B cell (primary cell): ENCODE data around the gene SLIT3. TPM values are rescaled to one million over a fixed set of nuclear protein-coding genes. Genes with fewer than 3 reads are reported as not detected.

ENCODE experiments used
- ATAC-seq: fragments of 200-7000 bp; cut with Tn5 transposase; one replicate; pipeline ENCODE4 v1.10.0; 2021; ENCODE audit warnings: low read depth, mild to moderate bottlenecking, moderate number of reproducible peaks, moderate library complexity
- CTCF ChIA-PET: fragments of 350-600 bp; sonication (Branson Sonifier 250); formaldehyde crosslinking; loops from one replicate; lab custom pipeline; 2021; ENCODE audit warnings: antibody characterized with exemption, inconsistent platforms; lab: Charles Lee
- POLR2A ChIA-PET: fragments of 350-600 bp; sonication (Branson Sonifier 250); formaldehyde crosslinking; loops from one replicate; lab custom pipeline; 2021; ENCODE audit warnings: antibody characterized with exemption; lab: Charles Lee
- DNase-seq: peaks from one replicate; pipeline ENCODE4 v3.0.0; 2013
- H2AFZ ChIP-seq: 2 replicates; pipeline ENCODE4 v1.6.1; 2012; ENCODE audit warnings: mild to moderate bottlenecking, low read depth, low read length; ENCODE audit not compliant: insufficient read depth, poor library complexity, severe bottlenecking
- H3K27ac ChIP-seq, 2 donors: 1 replicate in 1 of 2; 2 replicates in 1 of 2; pipeline ENCODE4 v1.5.1; 2012 to 2013; ENCODE audit warnings: low read length in 2 of 2, mild to moderate bottlenecking in 2 of 2, moderate library complexity in 1 of 2
- H3K27me3 ChIP-seq, 4 experiments: fragments of 200-600 bp in 1 of 4; sonication (generic) in 1 of 4; replicated peaks in 1 of 4; 1 replicate in 2 of 4; 2 replicates in 2 of 4; pipeline versions ENCODE4 v1.6.1 to v1.7.0; 2013 to 2016; ENCODE audit warnings: low read length in 3 of 4, mild to moderate bottlenecking in 2 of 4, mixed read lengths in 1 of 4, moderate library complexity in 1 of 4; ENCODE audit not compliant: insufficient read depth in 4 of 4, control insufficient read depth in 3 of 4; ENCODE audit errors: control extremely low read depth in 1 of 4
- H3K36me3 ChIP-seq, 2 experiments: replicated peaks in 1 of 2; 1 replicate in 1 of 2; 2 replicates in 1 of 2; pipeline versions ENCODE4 v1.6.1 to v1.7.1; 2013; ENCODE audit warnings: low read length in 1 of 2; ENCODE audit not compliant: insufficient read depth in 2 of 2, control insufficient read depth in 1 of 2; ENCODE audit errors: control extremely low read depth in 1 of 2, extremely low read depth in 1 of 2
- H3K4me1 ChIP-seq, 2 donors: fragments of 200-600 bp in 1 of 2; sonication (generic) in 1 of 2; 1 replicate in 1 of 2; 2 replicates in 1 of 2; pipeline versions ENCODE4 v1.5.1 to v1.6.1; 2013 to 2017; ENCODE audit warnings: low read length in 2 of 2; ENCODE audit not compliant: control insufficient read depth in 2 of 2, insufficient read depth in 2 of 2
- H3K4me2 ChIP-seq: replicated peaks from 2 replicates; pipeline ENCODE3; 2012; ENCODE audit warnings: mild to moderate bottlenecking, low read depth, low read length; ENCODE audit not compliant: poor library complexity, severe bottlenecking
- H3K4me3 ChIP-seq, 5 experiments: fragments of 200-600 bp in 1 of 5; sonication (generic) in 1 of 5; 1 replicate in 3 of 5; 2 replicates in 2 of 5; pipeline versions ENCODE4 v1.5.1 to v1.7.0; 2011 to 2016; ENCODE audit warnings: low read length in 4 of 5, mild to moderate bottlenecking in 4 of 5, low read depth in 2 of 5, control low read depth in 1 of 5, moderate library complexity in 1 of 5; ENCODE audit not compliant: insufficient read depth in 1 of 5; ENCODE audit errors: control extremely low read depth in 1 of 5, extremely low read depth in 1 of 5
- H3K79me2 ChIP-seq: fragments of 200-600 bp; sonication (generic); one replicate; pipeline ENCODE4 v1.6.0; 2016; ENCODE audit warnings: low read length; ENCODE audit not compliant: control insufficient read depth, insufficient read depth
- H3K9ac ChIP-seq: fragments of 200-600 bp; sonication (generic); 2 replicates; pipeline ENCODE4 v1.6.1; 2017; ENCODE audit warnings: mild to moderate bottlenecking, low read length, moderate library complexity
- H3K9me3 ChIP-seq, 3 donors: one replicate each; pipeline versions ENCODE4 v1.6.1 to v1.7.1; 2013; ENCODE audit warnings: low read length in 2 of 3; ENCODE audit not compliant: control insufficient read depth in 2 of 3, insufficient read depth in 1 of 3; ENCODE audit errors: control extremely low read depth in 1 of 3
- H4K20me1 ChIP-seq: 2 replicates; pipeline ENCODE4 v1.6.0; 2012; ENCODE audit warnings: mild to moderate bottlenecking, low read length; ENCODE audit not compliant: insufficient read depth, control insufficient read depth, poor library complexity, severe bottlenecking
- H3K27ac Mint-ChIP-seq: one replicate; pipeline ENCODE4 v1.8.0; 2021; ENCODE audit warnings: mixed read lengths
- H3K27me3 Mint-ChIP-seq: one replicate; pipeline ENCODE4 v1.8.0; 2021; ENCODE audit warnings: mixed read lengths
- H3K4me1 Mint-ChIP-seq: one replicate; pipeline ENCODE4 v1.8.0; 2021; ENCODE audit warnings: mixed read lengths
- H3K4me3 Mint-ChIP-seq: one replicate; pipeline ENCODE4 v1.8.0; 2021; ENCODE audit warnings: mixed read lengths
- H3K9me3 Mint-ChIP-seq: one replicate; pipeline ENCODE4 v1.8.0; 2022; ENCODE audit warnings: mixed read lengths; ENCODE audit not compliant: insufficient read depth
- CTCF ChIP-seq: fragments of 200-600 bp; IDR thresholded peaks from one replicate; pipeline ENCODE4 v1.8.0; 2022; ENCODE audit warnings: antibody characterized with exemption, mild to moderate bottlenecking
- EZH2 ChIP-seq: IDR thresholded peaks from 2 replicates; pipeline ENCODE4 v1.6.1; 2012; ENCODE audit warnings: borderline replicate concordance, low read depth, mild to moderate bottlenecking, moderate library complexity, low read length; ENCODE audit not compliant: insufficient read depth, poor library complexity, severe bottlenecking
- WGBS: methylation state at CpG from one replicate; pipeline ENCODE4 v1.1.5; 2013; ENCODE audit warnings: missing lambda C conversion rate; ENCODE audit not compliant: insufficient coverage; 5-methylcytosine and 5-hydroxymethylcytosine counted together
- intact Hi-C: fragments of 100-400 bp; cut with micrococcal nuclease; formaldehyde crosslinking; loops from one replicate; pipeline ENCODE4 v1.10.0; 2022
- polyA plus RNA-seq: library from polyadenylated mRNA; depleted of rRNA; stranded (reverse); fragments of >200 nt; gene quantifications from 2 replicates; pipeline ENCODE4 v1.2.3, GENCODE V29; 2012
- total RNA-seq, 2 donors: library from RNA; stranded (reverse); fragments of 120-200 nt in 1 of 2; gene quantifications; 1 replicate in 1 of 2; 2 replicates in 1 of 2; pipeline versions ENCODE4 v1.2.3 to v1.2.4, GENCODE V29; 2013 to 2022

Gene SLIT3
- total and polyA plus RNA-seq, 2 donors (not counting 1 experiment from before 2014, with no cell fraction given): not detected

GRCh38 chr5:169201597-169201996 is 99.3 kb downstream of the SLIT3 start:
- DNase-seq: no peak
- Histone ChIP-seq H3K27me3 (no peaks in the 10 kb centered on the region), H3K4me1 (no peaks in the 10 kb centered on the region), H3K4me3 (no peak overlapping the region), H3K27ac (no peak overlapping the region), H3K36me3 (no peaks in the 10 kb centered on the region), H3K9ac (no peak overlapping the region), H3K9me3 (peaks cover 0 to 4% (median 0%) of the 10 kb centered on the region in 3 donors), H4K20me1 (no peaks in the 10 kb centered on the region), H3K4me2 (no peak overlapping the region), H2AFZ (no peak overlapping the region), H3K79me2 (no peaks in the 10 kb centered on the region)
- H3K4me1 Mint-ChIP-seq: no peaks in the 10 kb centered on the region
- H3K27ac Mint-ChIP-seq: no peak overlapping the region
- TF ChIP-seq EZH2 (no peak), CTCF (no peak)
- H3K9me3 Mint-ChIP-seq: peaks cover 6% of the 10 kb centered on the region
- no peaks in the 10 kb centered on the region for H3K27me3 Mint-ChIP-seq
- POLR2A ChIA-PET: no interaction called here
- H3K4me3 Mint-ChIP-seq: no peak overlapping the region
- CTCF ChIA-PET: no interaction called here
- ATAC-seq: no peak
- intact Hi-C loops: no loop called here

GRCh38 chr5:169200125-169200778 is 100.7 kb downstream of the SLIT3 start:
- ATAC-seq (no peak), DNase-seq (no peak)
- H3K9me3 ChIP-seq: peaks cover 0 to 6% (median 0%) of the 10 kb centered on the region in 3 donors
- WGBS: 60% methylated on average over 1 of the region's 6 CpGs
- H3K27me3 ChIP-seq: no peaks in the 10 kb centered on the region
- no peaks in the 10 kb centered on the region for H3K36me3 ChIP-seq
- no peak overlapping the region for H3K4me3 ChIP-seq
- ChIA-PET CTCF (no interaction called here), POLR2A (no interaction called here)
- no peaks in the 10 kb centered on the region for H3K4me1 ChIP-seq
- Mint-ChIP-seq H3K27me3 (no peaks in the 10 kb centered on the region), H3K9me3 (peaks cover 6% of the 10 kb centered on the region), H3K4me1 (no peaks in the 10 kb centered on the region), H3K27ac (no peak overlapping the region), H3K4me3 (no peak overlapping the region)
- TF ChIP-seq EZH2 (no peak), CTCF (no peak)
- no peak overlapping the region for H3K27ac ChIP-seq
- H3K4me2 ChIP-seq: no peak overlapping the region
- no peak overlapping the region for H2AFZ ChIP-seq
- H3K9ac ChIP-seq: no peak overlapping the region
- intact Hi-C loops: no loop called here
- H3K79me2 ChIP-seq: no peaks in the 10 kb centered on the region
- no peaks in the 10 kb centered on the region for H4K20me1 ChIP-seq
